ENCODE results near the gene FRMD4B.

DNA sequence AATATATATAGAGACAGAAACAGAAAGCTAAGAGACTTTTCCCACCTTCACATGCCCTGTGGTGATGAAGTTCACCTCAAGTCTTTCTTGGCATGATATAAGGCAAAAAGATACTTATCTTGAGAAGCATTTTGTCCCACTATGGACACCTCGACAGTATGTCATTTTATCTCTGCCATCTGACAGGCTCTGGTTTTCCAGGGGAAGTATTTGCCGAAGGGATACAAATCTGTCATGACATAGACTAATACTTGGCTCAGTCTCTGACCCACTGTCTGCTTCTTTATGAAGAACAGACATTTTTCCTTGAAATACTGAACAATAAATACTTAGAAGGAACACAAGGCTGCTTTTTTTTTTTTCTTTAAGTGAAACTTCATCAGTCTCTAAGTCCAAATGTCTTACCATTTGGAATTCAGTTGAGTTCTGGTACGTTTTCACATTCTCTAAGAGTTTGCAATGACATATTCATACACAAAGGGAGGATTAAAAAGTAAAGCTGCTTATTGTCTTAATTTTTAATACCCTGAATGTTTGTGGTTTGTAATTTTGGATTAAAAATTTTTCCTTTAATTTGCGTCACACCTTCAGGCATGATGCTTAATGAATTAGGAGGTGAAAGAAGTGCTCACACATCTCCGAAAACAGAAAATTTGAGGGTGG is 175.7 kb downstream of the FRMD4B start:
- TF ChIP-seq CTCF (IDR thresholded peaks at IDR 0.05) (no peak), POLR2AphosphoS5 (IDR thresholded peaks at IDR 0.05) (no peak)

Data from transverse colon (tissue), 4 donors.